GM19240 (cell line): ENCODE measurements around the gene TBC1D22A.

Source experiments
- DNase-seq: peaks from one replicate; pipeline ENCODE4 v3.0.0; 2011; ENCODE audit warnings: low spot score; ENCODE audit not compliant: insufficient read length

Gene TBC1D22A

GRCh38 chr22:47030143-47030661 is 267.8 kb downstream of the TBC1D22A start:
- DNase-seq = no peak

GRCh38 chr22:47030881-47031627 is 268.6 kb downstream of the TBC1D22A start:
- no peak for DNase-seq

- DNase-seq = no peak
These were observed 269.1 kb downstream of the TBC1D22A start for GRCh38 chr22:47031628-47031915.

- no peak for DNase-seq
These were observed 269.9 kb downstream of the TBC1D22A start for GRCh38 chr22:47032091-47032943.

GRCh38 chr22:47032956-47033647 is 270.7 kb downstream of the TBC1D22A start:
- no peak for DNase-seq

GRCh38 chr22:47033648-47034000 is 271.2 kb downstream of the TBC1D22A start:
- DNase-seq = no peak

GRCh38 chr22:47034076-47034808 is 271.8 kb downstream of the TBC1D22A start:
- DNase-seq = no peak

GRCh38 chr22:47034905-47035419 is 272.5 kb downstream of the TBC1D22A start:
- no peak for DNase-seq

GRCh38 chr22:47035425-47035881 is 273.0 kb downstream of the TBC1D22A start:
- no peak for DNase-seq

GRCh38 chr22:47036352-47036751 is 273.9 kb downstream of the TBC1D22A start:
- DNase-seq = no peak

- DNase-seq = no peak
These were observed 274.6 kb downstream of the TBC1D22A start for GRCh38 chr22:47036936-47037485.

GRCh38 chr22:47038206-47038835 is 275.9 kb downstream of the TBC1D22A start:
- no peak for DNase-seq

GRCh38 chr22:47039356-47039755 is 276.9 kb downstream of the TBC1D22A start:
- no peak for DNase-seq

GRCh38 chr22:47040486-47041270 is 278.2 kb downstream of the TBC1D22A start:
- no peak for DNase-seq

- DNase-seq = no peak
These were observed 279.0 kb downstream of the TBC1D22A start for GRCh38 chr22:47041271-47042115.

GRCh38 chr22:47042116-47042825 is 279.8 kb downstream of the TBC1D22A start:
- no peak for DNase-seq

GRCh38 chr22:47042861-47043496 is 280.5 kb downstream of the TBC1D22A start:
- DNase-seq = no peak
